GM23248 (cell line): ENCODE measurements around the gene CACNA1C. TPM values are rescaled to one million over a fixed set of nuclear protein-coding genes. Genes with fewer than 3 reads are reported as not detected.

Source experiments
- DNase-seq: peaks from one replicate; pipeline ENCODE4 v3.0.0-alpha.2; 2015
- H2AFZ ChIP-seq: fragments of 200-600 bp; sonication (generic); 2 replicates; pipeline ENCODE4 v1.6.1; 2016; ENCODE audit warnings: antibody characterized with exemption
- H3F3A ChIP-seq: fragments of 200-600 bp; sonication (generic); 2 replicates; pipeline ENCODE4 v1.6.1; 2016; ENCODE audit warnings: mild to moderate bottlenecking, antibody characterized with exemption, mixed run types; ENCODE audit not compliant: insufficient read depth
- H3K27ac ChIP-seq: fragments of 200-600 bp; sonication (generic); 2 replicates; pipeline ENCODE4 v1.5.1; 2016; ENCODE audit warnings: mild to moderate bottlenecking
- H3K27me3 ChIP-seq: fragments of 200-600 bp; sonication (generic); replicated peaks from 2 replicates; pipeline ENCODE4 v1.6.1; 2016; ENCODE audit warnings: mild to moderate bottlenecking; ENCODE audit not compliant: insufficient read depth
- H3K36me3 ChIP-seq: fragments of 200-600 bp; sonication (generic); 2 replicates; pipeline ENCODE4 v1.6.1; 2016; ENCODE audit warnings: low read depth, mild to moderate bottlenecking
- H3K4me1 ChIP-seq: fragments of 200-600 bp; sonication (generic); 2 replicates; pipeline ENCODE4 v1.6.1; 2016; ENCODE audit warnings: mild to moderate bottlenecking; ENCODE audit not compliant: insufficient read depth
- H3K4me2 ChIP-seq: fragments of 200-600 bp; sonication (generic); one replicate; pipeline ENCODE4 v1.6.1; 2016; ENCODE audit warnings: mild to moderate bottlenecking; ENCODE audit not compliant: unreplicated experiment
- H3K4me3 ChIP-seq: fragments of 200-600 bp; sonication (generic); 2 replicates; pipeline ENCODE4 v1.5.1; 2016; ENCODE audit warnings: mild to moderate bottlenecking
- H3K79me2 ChIP-seq: fragments of 200-600 bp; sonication (generic); 2 replicates; pipeline ENCODE4 v1.6.1; 2016; ENCODE audit warnings: mild to moderate bottlenecking; ENCODE audit not compliant: insufficient read depth
- H3K9ac ChIP-seq: fragments of 200-600 bp; sonication (generic); 2 replicates; pipeline ENCODE4 v1.6.1; 2016; ENCODE audit warnings: mild to moderate bottlenecking
- H3K9me2 ChIP-seq: fragments of 200-600 bp; sonication (generic); 2 replicates; pipeline ENCODE4 v1.6.1; 2016; ENCODE audit warnings: mixed run types, mild to moderate bottlenecking, moderate library complexity; ENCODE audit not compliant: insufficient read depth
- H3K9me3 ChIP-seq: fragments of 200-600 bp; sonication (generic); one replicate; pipeline ENCODE4 v1.6.1; 2017; ENCODE audit warnings: low read depth
- H4K20me1 ChIP-seq: fragments of 200-600 bp; sonication (generic); 2 replicates; pipeline ENCODE4 v1.6.0; 2016; ENCODE audit not compliant: insufficient read depth
- EZH2 ChIP-seq: fragments of 200-600 bp; sonication (generic); IDR thresholded peaks from 2 replicates; pipeline ENCODE4 v1.6.1; 2018; ENCODE audit warnings: antibody characterized with exemption, mild to moderate bottlenecking; ENCODE audit not compliant: insufficient read depth, poor library complexity, severe bottlenecking
- EZH2phosphoT487 ChIP-seq: fragments of 200-600 bp; sonication (generic); IDR thresholded peaks from 2 replicates; pipeline ENCODE4 v1.6.1; 2018; ENCODE audit warnings: antibody characterized with exemption, moderate library complexity, mild to moderate bottlenecking, low read depth; ENCODE audit not compliant: insufficient read depth
- WGBS, 2 experiments: methylation state at CpG; one replicate each; pipeline ENCODE4 v1.1.6; 2015 to 2017; ENCODE audit warnings: low lambda C conversion rate in 2 of 2, low coverage in 1 of 2; ENCODE audit errors: missing lambda C conversion rate in 2 of 2; 5-methylcytosine and 5-hydroxymethylcytosine counted together
- in situ Hi-C: fragments of 300-500 bp; cut with MboI; formaldehyde crosslinking; loops from 2 replicates; pipeline ENCODE4 v1.15.0; 2020
- polyA plus RNA-seq: library from polyadenylated mRNA; unstranded; fragments of >200 nt; fragmentation: Nextera tagmentation; extraction: Ambion mirVana; gene quantifications from 2 replicates; pipeline ENCODE4 v1.2.1, GENCODE V29; 2016
- total RNA-seq: library from RNA; depleted of rRNA; stranded (reverse); fragments of >200 nt; shearing (Covaris generic); gene quantifications from 2 replicates; pipeline ENCODE4 v1.2.3, GENCODE V29; 2014

CACNA1C gene
- total and polyA plus RNA-seq, 2 experiments from 2014 or later: 4.9 to 11.5 TPM

- DNase-seq: no peak
- H3K9ac ChIP-seq: no peak overlapping the region
Measured at GRCh38 chr12:2615665-2616402, 563.0 kb downstream of the CACNA1C start.

DNA sequence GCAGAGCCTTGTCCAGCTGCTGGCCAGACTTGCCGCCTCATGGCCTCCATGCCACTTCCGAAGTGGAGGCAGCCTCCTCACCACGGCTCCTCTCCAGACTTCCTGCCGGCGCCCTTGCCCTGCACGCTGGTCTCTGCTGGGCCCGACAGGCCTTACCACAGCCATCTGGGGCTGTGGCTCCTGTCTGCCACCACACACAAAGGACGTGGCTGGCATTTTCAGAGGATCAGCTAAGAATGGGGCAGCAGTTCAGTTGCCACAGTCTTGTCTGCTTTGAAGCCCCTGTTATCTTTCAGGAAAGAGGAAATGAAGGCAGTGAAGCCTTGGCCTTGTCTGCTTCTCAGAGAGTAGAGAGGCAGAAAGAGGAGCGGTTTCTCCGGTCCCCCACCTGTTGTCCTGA lies 564.0 kb downstream of the CACNA1C start:
- Histone ChIP-seq H4K20me1 (no peaks in the 10 kb centered on the region), H3K4me3 (no peak overlapping the region), H3K9ac (no peak overlapping the region), H3K4me1 (peaks cover 26% of the 10 kb centered on the region), H3K27ac (no peak overlapping the region), H3K9me3 (no peaks in the 10 kb centered on the region), H3F3A (peaks cover 35% of the 10 kb centered on the region), H2AFZ (no peak overlapping the region), H3K36me3 (peaks cover 18% of the 10 kb centered on the region; the same call in 1 of the 2 replicates), H3K9me2 (no peaks in the 10 kb centered on the region), H3K27me3 (no peaks in the 10 kb centered on the region), H3K79me2 (no peaks in the 10 kb centered on the region), H3K4me2 (no peak overlapping the region)
- DNase-seq: no peak
- 87 to 89% methylated on average over 10 of the region's 10 CpGs for WGBS, 2 experiments
- no peak for TF ChIP-seq EZH2
- TF ChIP-seq EZH2phosphoT487: no peak
- in situ Hi-C loops: no loop called here

More at GRCh38 chr12:2615665-2616402, 563.0 kb downstream of the CACNA1C start:
- H3K9me2 ChIP-seq: no peaks in the 10 kb centered on the region
- no peak overlapping the region for H3K27ac ChIP-seq
- H3F3A ChIP-seq: peaks cover 37% of the 10 kb centered on the region
- H3K4me3 ChIP-seq: no peak overlapping the region
- peaks cover 26% of the 10 kb centered on the region for H3K4me1 ChIP-seq
- 91 to 92% methylated on average over 14 of the region's 14 CpGs for WGBS, 2 experiments
- in situ Hi-C loops: no loop called here
- no peaks in the 10 kb centered on the region for H3K79me2 ChIP-seq
- TF ChIP-seq EZH2 (no peak), EZH2phosphoT487 (no peak)
- peaks cover 18% of the 10 kb centered on the region; the same call in 1 of the 2 replicates for H3K36me3 ChIP-seq
- no peaks in the 10 kb centered on the region for H3K9me3 ChIP-seq
- H3K27me3 ChIP-seq: no peaks in the 10 kb centered on the region
- H4K20me1 ChIP-seq: no peaks in the 10 kb centered on the region
- no peak overlapping the region for H2AFZ ChIP-seq
- no peak overlapping the region for H3K4me2 ChIP-seq

DNA sequence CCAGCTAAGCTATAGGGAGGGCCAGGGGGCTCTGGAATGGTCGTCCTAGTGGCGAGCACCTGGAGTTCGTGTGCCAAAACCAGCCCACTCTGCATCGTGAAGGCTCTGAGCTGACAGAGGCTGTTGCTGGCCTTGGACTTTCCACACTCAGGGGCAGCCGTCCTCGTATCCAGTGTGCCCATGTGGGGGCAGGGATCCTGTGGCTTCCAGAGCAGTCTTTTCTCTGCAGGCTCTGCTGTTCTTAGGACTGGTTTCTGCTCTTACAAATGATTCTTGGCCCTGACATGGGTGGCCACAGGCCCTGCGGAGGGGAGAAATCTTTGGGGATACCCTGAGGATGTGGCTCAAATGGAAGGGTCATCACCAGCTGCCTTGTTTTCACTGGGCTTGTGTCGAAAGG lies 564.6 kb downstream of the CACNA1C start:
- no peak overlapping the region for H3K4me3 ChIP-seq

DNA sequence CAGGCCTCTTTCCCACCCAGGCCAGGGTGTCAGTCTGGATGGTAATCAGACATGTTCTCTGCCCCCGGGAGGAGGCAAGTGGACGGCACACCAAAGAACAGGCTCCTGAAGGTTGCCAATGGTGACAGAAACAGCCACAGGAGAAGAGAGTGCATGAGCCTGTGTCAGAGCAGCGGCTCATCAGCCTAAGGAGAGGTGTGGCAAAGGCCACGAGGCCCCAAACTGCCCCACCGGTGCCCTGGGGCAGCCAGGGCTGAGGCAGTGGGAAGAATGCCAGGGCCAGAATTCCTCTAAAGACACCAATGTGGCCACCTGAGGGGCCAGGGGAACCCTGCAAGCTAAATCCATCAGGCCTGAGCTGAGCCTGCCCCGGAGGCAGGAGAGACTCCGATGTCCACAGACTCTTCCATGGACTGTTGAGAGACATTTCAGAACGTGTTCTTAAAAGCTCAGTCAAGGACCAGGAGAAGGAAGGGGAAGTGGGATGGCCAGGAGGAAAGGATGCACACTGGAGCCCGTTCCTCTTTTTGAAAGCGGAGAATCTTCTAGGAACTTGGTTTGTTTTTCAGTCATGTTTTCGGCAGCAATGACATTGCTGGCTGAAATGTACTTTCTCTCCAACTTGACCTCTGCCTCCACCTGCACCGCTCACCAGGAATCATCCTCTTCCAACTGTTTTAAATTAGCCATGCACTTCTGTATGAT lies 565.7 kb downstream of the CACNA1C start:
- WGBS, 2 experiments: 95% methylated on average over 12 of the region's 12 CpGs
- H3K27ac ChIP-seq: no peak overlapping the region
- no peak for TF ChIP-seq EZH2
- TF ChIP-seq EZH2phosphoT487: no peak

More for the DNA sequence above, 564.6 kb downstream of the CACNA1C start:
- H4K20me1 ChIP-seq: no peaks in the 10 kb centered on the region
- no peak overlapping the region for H2AFZ ChIP-seq
- peaks cover 22% of the 10 kb centered on the region for H3K4me1 ChIP-seq
- peaks cover 18% of the 10 kb centered on the region; the same call in 1 of the 2 replicates for H3K36me3 ChIP-seq
- 93 to 95% methylated on average over 8 of the region's 8 CpGs for WGBS, 2 experiments
- no peak overlapping the region for H3K4me2 ChIP-seq
- H3K79me2 ChIP-seq: no peaks in the 10 kb centered on the region
- H3K9me2 ChIP-seq: no peaks in the 10 kb centered on the region
- H3K9ac ChIP-seq: no peak overlapping the region
- no peak for DNase-seq
- H3K9me3 ChIP-seq: no peaks in the 10 kb centered on the region
- in situ Hi-C loops: no loop called here
- H3K27ac ChIP-seq: no peak overlapping the region
- no peaks in the 10 kb centered on the region for H3K27me3 ChIP-seq
- TF ChIP-seq EZH2phosphoT487 (no peak), EZH2 (no peak)
- peaks cover 29% of the 10 kb centered on the region for H3F3A ChIP-seq

More for the DNA sequence above, 565.7 kb downstream of the CACNA1C start:
- Histone ChIP-seq H3K36me3 (peaks cover 18% of the 10 kb centered on the region; the same call in 1 of the 2 replicates), H2AFZ (no peak overlapping the region), H3K79me2 (no peaks in the 10 kb centered on the region), H3F3A (peaks cover 18% of the 10 kb centered on the region), H3K9me2 (no peaks in the 10 kb centered on the region), H3K27me3 (no peaks in the 10 kb centered on the region), H4K20me1 (no peaks in the 10 kb centered on the region), H3K9me3 (no peaks in the 10 kb centered on the region), H3K9ac (no peak overlapping the region), H3K4me2 (no peak overlapping the region), H3K4me3 (no peak overlapping the region), H3K4me1 (peaks cover 11% of the 10 kb centered on the region)
- DNase-seq: no peak
- in situ Hi-C loops: no loop called here
